ENCODE data around the gene NUDCD2. TPM values are rescaled to one million over a fixed set of nuclear protein-coding genes. Genes with fewer than 3 reads are reported as not detected.

Gene NUDCD2
- total and polyA plus RNA-seq, 9 of the 15 experiments (the other 6 are each of a cell fraction or from before 2014, with no cell fraction given), result 14.6 to 76.9 (median 32.5) TPM

- TF ChIP-seq ZFPM2 (CRISPR knock-in tag; IDR thresholded peaks at IDR 0.05), result 0 out of 2 replicates have a peak, but pooled peaks have one; percentile 70
- TF ChIP-seq LARP7 (IDR thresholded peaks at IDR 0.05), result no peak; the same call in 1 of the 2 replicates
- peak; percentile 100 for TF ChIP-seq ZBTB2 (IDR thresholded peaks at IDR 0.05)
- TF ChIP-seq SIN3A (IDR thresholded peaks at IDR 0.05; ENCODE audit: borderline replicate concordance in 2 of 2, control insufficient read depth in 1 of 2, low read depth in 2 of 2, low read length in 2 of 2), result peak in 1 of 2 experiments; percentile 64; a peak in 1 of 4 replicates
- TF ChIP-seq ZNF57 (CRISPR knock-in tag; IDR thresholded peaks at IDR 0.05), result no peak
- peak; percentile 5; the same call in 1 of the 2 replicates for TF ChIP-seq KDM2B (CRISPR knock-in tag; IDR thresholded peaks at IDR 0.05)
- 0 out of 2 replicates have a peak, but pooled peaks have one; percentile 8 for TF ChIP-seq ZNF324 (CRISPR knock-in tag; IDR thresholded peaks at IDR 0.05)
- 0 out of 2 replicates have a peak, but pooled peaks have one; percentile 54 for TF ChIP-seq ZNF592 (IDR thresholded peaks at IDR 0.05)
- no peak for TF ChIP-seq ZNF764 (CRISPR knock-in tag; IDR thresholded peaks at IDR 0.05; ENCODE audit: low read depth)
- no peak for TF ChIP-seq ZNF584 (CRISPR knock-in tag; IDR thresholded peaks at IDR 0.05; ENCODE audit: low read depth)
- no peak for TF ChIP-seq MCM3 (IDR thresholded peaks at IDR 0.05)
- TF ChIP-seq SMAD1 (IDR thresholded peaks at IDR 0.05; ENCODE audit: low read depth, low read length, partially characterized antibody), result peak; percentile 87
- TF ChIP-seq CREB5 (CRISPR knock-in tag; IDR thresholded peaks at IDR 0.05), result no peak
- TF ChIP-seq SNAPC5 (CRISPR knock-in tag; IDR thresholded peaks at IDR 0.05), result no peak
Measured at GRCh38 chr5:163459819-163460561, at the start of gene NUDCD2 (continued).

Data from K562 (cell line).